Stimulated activated CD8-positive, alpha-beta memory T cell treated with anti-CD3 and anti-CD28 coated beads, Interleukin-7, amount 100 ng/mL, for 1 hour (primary cell): Measurements from ENCODE around the gene RAI1.
"Not testable (repeated sequence)": the region's sequence is repeated elsewhere in the genome, so short reads cannot be mapped to it uniquely, and the experiment has no call there.

Experiments used
- DNase-seq, 2 donors: peaks; one replicate each; pipeline ENCODE4 v3.0.0-alpha.2; 2020; ENCODE audit warnings: low read depth in 2 of 2

Gene RAI1

GRCh38 chr17:17681187-17681743 is at the start of gene RAI1:
Gene RAI1 (plus strand): TSS chr17:17681458. CDS start chr17:17792949, 111,491 bp downstream.
- peak; percentile 47 to 49 for DNase-seq

GRCh38 chr17:17632690-17633089 is 48.6 kb upstream of the RAI1 start:
- DNase-seq: not testable (repeated sequence)

DNA sequence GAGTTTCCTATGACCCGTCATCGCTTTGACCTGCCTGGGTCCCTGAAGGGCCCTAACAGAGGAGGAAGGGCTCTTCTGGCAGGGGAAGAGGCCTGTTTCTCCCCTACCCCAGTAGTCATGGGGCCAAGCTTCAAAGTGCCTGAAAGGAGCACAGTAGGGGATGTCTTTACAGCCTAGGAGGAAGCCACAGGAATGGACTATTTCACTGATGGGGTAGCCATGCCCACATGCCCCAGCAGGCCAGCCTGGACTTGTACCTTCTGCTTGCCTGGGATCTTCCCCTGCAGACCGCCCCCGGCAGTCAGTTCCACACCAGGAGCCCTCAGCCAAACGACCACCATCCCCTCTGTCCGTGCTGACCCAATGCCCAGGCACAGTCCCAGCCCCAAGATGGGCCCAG is 47.9 kb upstream of the RAI1 start:
- DNase-seq: no peak

- DNase-seq: no peak
Observed at GRCh38 chr17:17635126-17635525, 46.1 kb upstream of the RAI1 start.

DNA sequence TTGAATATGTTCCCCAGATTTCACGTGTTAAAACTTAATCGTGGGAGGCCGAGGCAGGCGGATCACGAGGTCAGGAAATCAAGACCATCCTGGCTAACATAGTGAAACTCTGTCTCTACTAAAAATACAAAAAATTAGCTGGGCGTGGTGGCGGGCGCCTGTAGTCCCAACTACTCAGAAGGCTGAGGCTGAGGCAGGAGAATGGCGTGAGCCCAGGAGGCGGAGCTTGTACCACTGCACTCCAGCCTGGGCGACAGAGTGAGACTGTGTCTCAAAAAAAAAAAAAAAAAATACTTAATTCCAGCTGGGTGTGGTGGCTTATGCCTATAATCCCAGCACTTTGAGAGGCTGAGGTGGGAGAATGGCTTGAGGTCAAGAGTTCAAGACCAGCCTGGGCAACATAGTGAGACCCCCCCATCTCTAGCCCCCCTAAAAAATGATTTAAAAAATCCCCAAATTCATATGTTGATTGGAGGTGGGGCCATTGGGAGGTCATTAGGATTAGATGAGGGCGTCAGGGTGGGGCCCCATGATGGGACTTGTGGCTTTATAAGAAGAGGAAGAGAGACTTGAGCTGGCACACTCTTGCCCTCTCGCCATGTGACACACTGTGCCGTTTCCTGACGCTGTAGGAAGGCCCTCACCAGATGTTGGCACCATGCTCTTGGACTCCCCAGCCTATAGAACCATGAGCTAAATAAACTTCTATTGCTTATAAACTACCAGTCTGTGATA is 45.6 kb upstream of the RAI1 start:
- not testable (repeated sequence) for DNase-seq

DNA sequence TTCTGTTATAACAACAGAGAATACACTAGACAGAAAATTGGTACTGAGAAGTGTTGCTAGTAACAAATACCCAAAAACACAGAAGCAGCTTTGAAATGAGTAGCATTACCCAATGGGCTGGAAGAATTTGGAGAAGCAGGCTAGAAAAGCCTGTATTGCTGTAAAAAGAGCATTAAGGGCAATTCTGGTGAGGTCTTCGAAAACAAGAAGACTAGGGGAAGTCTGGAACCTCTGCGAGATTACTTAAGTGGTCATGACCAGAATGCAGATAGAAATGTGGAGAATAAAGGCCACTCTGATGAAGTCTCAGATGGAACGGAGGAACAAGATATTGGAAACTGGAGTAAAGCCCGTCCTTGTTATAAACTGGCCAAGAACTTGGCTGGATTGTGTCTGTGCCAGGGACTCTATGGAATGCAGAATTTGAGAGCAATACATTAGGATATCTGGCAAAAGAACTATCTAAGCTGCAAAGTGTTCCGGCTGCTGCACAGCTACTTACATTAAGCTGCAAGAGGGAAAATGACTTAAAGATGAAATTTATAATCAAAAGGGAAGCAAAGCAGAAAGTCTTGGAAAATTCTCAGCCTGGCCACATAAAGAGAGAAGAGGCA is 44.9 kb upstream of the RAI1 start:
- DNase-seq: no peak

GRCh38 chr17:17638467-17638866 is 42.8 kb upstream of the RAI1 start:
- no peak for DNase-seq

- DNase-seq: not testable (repeated sequence)
Observed at GRCh38 chr17:17639661-17640270, 41.5 kb upstream of the RAI1 start.

GRCh38 chr17:17641621-17642409 is 39.4 kb upstream of the RAI1 start:
- peak; percentile 59 to 75 for DNase-seq

- DNase-seq: not testable (repeated sequence)
Observed at GRCh38 chr17:17645148-17645547, 36.1 kb upstream of the RAI1 start.

- DNase-seq: no peak
Observed at GRCh38 chr17:17645961-17646360, 35.3 kb upstream of the RAI1 start.

DNA sequence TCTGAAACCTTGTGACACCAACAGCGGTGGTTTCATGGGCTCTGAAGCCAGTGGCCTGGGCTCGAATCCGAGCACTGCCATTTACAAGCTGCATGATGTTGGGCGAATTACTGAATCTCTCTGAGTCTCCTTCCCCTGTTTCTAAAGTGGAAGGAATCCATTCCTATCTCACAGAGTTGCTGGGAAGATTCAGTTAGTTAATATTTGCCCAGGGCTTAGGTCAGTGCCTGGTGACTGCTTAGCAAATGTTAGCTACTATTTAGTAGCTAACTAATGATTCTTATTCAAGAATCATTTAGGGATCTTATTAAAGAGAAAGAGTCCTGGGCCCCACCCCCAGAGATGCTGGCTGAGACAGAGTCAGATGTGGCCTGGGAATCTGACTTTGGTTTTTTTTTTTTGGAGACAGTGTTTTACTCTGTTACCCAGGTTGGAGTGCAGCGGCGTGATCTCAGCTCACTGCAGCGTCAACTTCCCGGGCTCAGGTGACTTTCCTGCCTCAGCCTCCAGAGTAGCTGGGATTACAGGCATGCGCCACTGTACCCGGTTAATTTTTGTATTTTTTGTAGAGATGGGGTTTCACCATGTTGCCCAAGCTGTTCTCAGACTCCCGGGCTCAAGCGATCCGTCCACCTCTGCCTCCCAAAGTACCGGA is 33.6 kb upstream of the RAI1 start:
- no peak for DNase-seq

GRCh38 chr17:17648762-17649161 is 32.5 kb upstream of the RAI1 start:
- no peak for DNase-seq

DNA sequence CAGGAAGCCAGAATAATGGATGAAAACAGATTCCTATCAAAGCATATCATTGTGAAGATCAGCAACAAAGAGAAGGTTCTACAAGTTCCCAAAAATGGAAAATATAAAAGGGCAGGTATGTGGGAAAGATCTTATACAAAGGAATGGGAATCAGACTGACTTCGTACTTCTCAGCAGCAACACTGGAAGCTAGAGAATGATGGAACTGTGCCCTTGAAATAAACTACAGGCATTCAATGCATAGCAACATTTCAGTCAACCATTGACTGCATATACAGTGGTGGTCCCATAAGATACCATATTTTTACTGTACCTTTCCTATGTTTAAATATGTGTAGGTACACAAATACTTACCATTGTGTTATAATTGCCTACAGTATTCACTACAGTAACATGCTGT is 30.3 kb upstream of the RAI1 start:
- no peak for DNase-seq

GRCh38 chr17:17653343-17653742 is 27.9 kb upstream of the RAI1 start:
- no peak for DNase-seq

- DNase-seq: no peak
Observed at GRCh38 chr17:17659340-17659739, 21.9 kb upstream of the RAI1 start.

- DNase-seq: no peak
Observed at GRCh38 chr17:17661134-17661533, 20.1 kb upstream of the RAI1 start.

DNA sequence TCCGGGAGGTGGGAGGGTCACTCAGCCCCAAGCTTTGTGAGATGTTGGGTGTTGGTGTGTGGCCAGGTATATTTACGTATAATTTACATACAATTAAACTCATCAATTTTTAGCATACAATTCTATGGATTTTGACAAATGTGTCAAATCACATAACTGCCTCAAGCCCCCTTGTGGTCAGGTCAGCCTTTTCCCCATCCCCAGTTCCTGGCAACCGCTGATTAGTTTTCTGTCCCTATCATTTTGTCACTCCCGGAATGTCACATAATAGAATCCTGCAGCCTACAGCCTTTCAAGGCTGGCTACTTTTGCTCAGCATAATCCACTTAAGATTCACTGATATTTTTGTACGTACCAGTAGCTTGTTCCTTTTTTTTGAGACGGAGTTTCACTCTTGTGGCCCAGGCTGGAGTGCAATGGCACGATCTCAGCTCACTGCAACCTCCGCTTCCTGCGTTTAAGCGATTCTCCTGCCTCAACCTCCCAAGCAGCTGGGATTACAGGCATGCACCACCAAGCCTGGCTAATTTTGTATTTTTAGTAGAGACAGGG is 19.3 kb upstream of the RAI1 start:
- DNase-seq: no peak

DNA sequence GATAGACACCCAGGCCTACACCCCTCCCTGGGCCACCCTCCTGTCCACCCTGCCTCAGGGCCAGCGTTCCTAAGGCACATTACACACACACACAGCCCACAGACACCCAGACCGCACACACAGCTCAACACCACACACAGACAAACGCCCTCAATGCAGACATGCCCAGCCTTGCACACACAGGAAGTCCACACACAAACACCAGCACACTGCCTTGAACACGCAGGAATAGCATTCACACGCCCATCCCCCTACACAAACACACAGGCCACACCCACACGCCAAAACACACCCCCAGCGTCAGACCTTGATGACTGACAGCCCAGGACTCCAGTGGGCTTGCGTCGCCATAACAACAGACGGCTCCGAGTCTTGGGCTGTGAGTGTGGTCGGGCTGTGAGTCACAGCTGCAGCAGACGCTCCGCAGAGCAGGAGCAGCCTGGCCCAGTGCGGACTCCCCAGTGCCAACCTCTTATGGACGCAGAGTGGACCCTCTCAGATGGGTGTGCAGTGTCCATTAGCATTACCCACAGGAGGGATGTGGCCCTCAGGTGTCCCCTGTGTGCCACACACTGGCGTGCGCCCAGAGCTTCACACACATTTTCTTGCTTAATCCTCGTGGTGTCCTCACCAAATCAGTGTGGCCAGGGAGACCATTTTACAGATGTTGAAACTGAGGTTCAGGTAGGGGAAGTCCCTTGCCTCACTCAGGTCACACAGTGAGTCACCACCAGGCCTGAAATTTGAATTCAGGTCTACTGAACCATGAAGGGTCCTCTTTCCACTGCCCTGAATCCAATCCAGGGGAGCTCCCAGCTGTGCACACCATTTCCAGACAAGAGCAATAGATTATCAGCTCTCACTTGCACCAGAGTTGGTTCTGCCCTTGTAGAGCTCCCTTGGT is 17.8 kb upstream of the RAI1 start:
- DNase-seq: peak; percentile 64 to 67

GRCh38 chr17:17664064-17664452 is 17.2 kb upstream of the RAI1 start:
- DNase-seq: no peak
